Measurements from ENCODE around the gene HSPBP1. TPM values are rescaled to one million over a fixed set of nuclear protein-coding genes. Genes with fewer than 3 reads are reported as not detected.

Gene HSPBP1
- total RNA-seq, 1 experiment from 2014 or later = 72.8 TPM

- Mint-ChIP-seq H3K9me3 (ENCODE audit: low read depth, unreplicated experiment) (no peaks in the 10 kb centered on the region), H3K4me3 (ENCODE audit: low read depth, unreplicated experiment) (peak overlapping the region; percentile 96), H3K4me1 (ENCODE audit: low read depth, unreplicated experiment) (peaks cover 32% of the 10 kb centered on the region), H3K27ac (ENCODE audit: unreplicated experiment) (peak overlapping the region; percentile 92), H3K36me3 (ENCODE audit: insufficient read depth, unreplicated experiment) (peaks cover 41% of the 10 kb centered on the region), H3K27me3 (ENCODE audit: unreplicated experiment) (no peaks in the 10 kb centered on the region)
- no peak for TF ChIP-seq CTCF (IDR thresholded peaks at IDR 0.05; ENCODE audit: unreplicated experiment)
- no TSS peak for BruUV-seq (replicated peaks)
- DNase-seq = no peak
- CTCF ChIA-PET = interaction anchor here (0.8 to 1.8 kb wide), 4 partner anchors 42 to 126 kb away, joined by 3 to 6 read pairs (median 3); partner anchors contain the start of genes PTPRH and TMEM238
- intact Hi-C loops (cut with micrococcal nuclease; ENCODE audit: unreplicated experiment) = loop anchor here (10.0 kb wide), 1 partner anchor 84 kb away; no protein-coding TSS in a partner anchor
Measured at GRCh38 chr19:55258476-55258827, 21.5 kb downstream of the HSPBP1 start.

GRCh38 chr19:55257461-55258420 is 22.2 kb downstream of the HSPBP1 start:
- no peak for TF ChIP-seq CTCF (IDR thresholded peaks at IDR 0.05; ENCODE audit: unreplicated experiment)

GRCh38 chr19:55256562-55257460 is 23.1 kb downstream of the HSPBP1 start:
- H3K4me1 Mint-ChIP-seq (ENCODE audit: low read depth, unreplicated experiment) = peaks cover 37% of the 10 kb centered on the region
- BruUV-seq (replicated peaks) = TSS peak; percentile 56
- no peaks in the 10 kb centered on the region for H3K27me3 Mint-ChIP-seq (ENCODE audit: unreplicated experiment)
- H3K9me3 Mint-ChIP-seq (ENCODE audit: low read depth, unreplicated experiment) = no peaks in the 10 kb centered on the region
- H3K36me3 Mint-ChIP-seq (ENCODE audit: insufficient read depth, unreplicated experiment) = peaks cover 38% of the 10 kb centered on the region
- no peak for TF ChIP-seq CTCF (IDR thresholded peaks at IDR 0.05; ENCODE audit: unreplicated experiment)
- CTCF ChIA-PET = interaction anchor here (0.7 kb wide), 1 partner anchor 108 kb away, joined by 6 read pairs; the partner anchor contains the start of gene TNNT1
- H3K27ac Mint-ChIP-seq (ENCODE audit: unreplicated experiment) = peak overlapping the region; percentile 51
- DNase-seq = no peak
- intact Hi-C loops (cut with micrococcal nuclease; ENCODE audit: unreplicated experiment) = loop anchor here (10.0 kb wide), 1 partner anchor 82 kb away; no protein-coding TSS in a partner anchor
- H3K4me3 Mint-ChIP-seq (ENCODE audit: low read depth, unreplicated experiment) = peak overlapping the region; percentile 96

More at GRCh38 chr19:55257461-55258420, 22.2 kb downstream of the HSPBP1 start:
- Mint-ChIP-seq H3K27ac (ENCODE audit: unreplicated experiment) (peak overlapping the region; percentile 92), H3K4me3 (ENCODE audit: low read depth, unreplicated experiment) (peak overlapping the region; percentile 96), H3K4me1 (ENCODE audit: low read depth, unreplicated experiment) (peaks cover 32% of the 10 kb centered on the region), H3K27me3 (ENCODE audit: unreplicated experiment) (no peaks in the 10 kb centered on the region), H3K9me3 (ENCODE audit: low read depth, unreplicated experiment) (no peaks in the 10 kb centered on the region), H3K36me3 (ENCODE audit: insufficient read depth, unreplicated experiment) (peaks cover 38% of the 10 kb centered on the region)
- intact Hi-C loops (cut with micrococcal nuclease; ENCODE audit: unreplicated experiment) = loop anchor here (10.0 kb wide), 1 partner anchor 83 kb away; no protein-coding TSS in a partner anchor
- CTCF ChIA-PET = no interaction called here
- no peak for DNase-seq
- no TSS peak for BruUV-seq (replicated peaks)
